HG03045 (cell line): ENCODE measurements around the gene SNPH.
"Not testable (repeated sequence)": the region's sequence is repeated elsewhere in the genome, so short reads cannot be mapped to it uniquely, and the experiment has no call there.

Source experiments
- ATAC-seq: cut with Tn5 transposase; IDR thresholded peaks from one replicate; pipeline ENCODE4 v1.9.1; 2021; ENCODE audit warnings: mild to moderate bottlenecking, moderate library complexity; ENCODE audit not compliant: unreplicated experiment

SNPH gene

DNA sequence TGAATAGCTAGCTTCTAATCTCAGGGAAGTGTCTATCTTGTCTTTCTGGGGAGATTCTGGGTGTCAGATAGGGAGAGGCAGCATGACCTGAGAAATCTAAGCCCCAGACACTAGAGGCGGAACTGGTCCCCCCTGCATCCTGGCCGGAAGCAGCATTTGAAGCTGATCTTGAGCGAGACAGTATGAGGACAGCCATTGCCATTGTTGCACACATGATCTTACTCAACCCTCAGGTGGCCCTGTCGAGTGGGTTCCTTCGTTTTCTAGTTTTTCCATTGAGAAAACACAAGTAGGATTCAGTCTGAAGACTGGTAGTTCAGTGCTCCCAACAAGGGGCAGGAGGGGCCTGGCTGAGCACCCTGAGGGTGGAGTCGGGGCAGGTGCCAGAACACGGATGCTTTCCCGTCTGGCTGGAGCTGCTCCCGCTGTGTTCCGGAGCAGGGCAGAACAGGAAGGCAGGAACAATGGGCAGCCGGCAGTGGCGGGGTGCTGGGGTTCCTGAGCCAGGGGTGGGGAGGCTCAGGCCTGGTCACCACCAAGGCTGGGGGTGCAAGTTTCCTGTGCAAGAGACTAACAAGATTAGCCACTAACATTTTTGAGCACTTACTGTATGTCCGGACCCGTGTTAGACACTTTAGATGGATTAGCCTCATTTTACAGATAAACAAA lies 70.7 kb downstream of the SNPH start:
- ATAC-seq, result no peak

GRCh38 chr20:1337441-1337840 lies 71.3 kb downstream of the SNPH start:
- no peak for ATAC-seq

- ATAC-seq, result no peak
Measured at GRCh38 chr20:1338096-1338495, 72.0 kb downstream of the SNPH start.

DNA sequence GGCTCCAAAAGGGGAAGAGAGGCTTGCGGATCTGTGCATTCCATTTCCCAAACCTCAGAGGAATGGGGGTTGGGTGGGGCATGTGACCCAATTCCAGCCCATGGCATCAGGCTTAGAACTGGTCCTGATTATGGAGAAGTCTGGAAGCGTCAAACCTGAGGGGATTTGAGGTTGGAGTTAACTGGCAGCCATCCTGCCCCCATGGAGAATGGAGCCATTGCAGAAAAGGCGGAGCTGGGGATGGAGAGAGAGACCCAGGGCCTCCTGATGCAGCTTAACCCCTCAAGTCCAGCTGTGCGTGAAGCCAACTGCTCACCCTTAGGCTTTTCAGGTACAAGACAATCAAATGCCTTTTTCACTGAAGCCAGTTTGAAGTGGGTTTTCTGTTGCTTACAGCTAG lies 72.7 kb downstream of the SNPH start:
- ATAC-seq, result no peak

GRCh38 chr20:1341561-1342265 lies 75.6 kb downstream of the SNPH start:
- ATAC-seq, result no peak

DNA sequence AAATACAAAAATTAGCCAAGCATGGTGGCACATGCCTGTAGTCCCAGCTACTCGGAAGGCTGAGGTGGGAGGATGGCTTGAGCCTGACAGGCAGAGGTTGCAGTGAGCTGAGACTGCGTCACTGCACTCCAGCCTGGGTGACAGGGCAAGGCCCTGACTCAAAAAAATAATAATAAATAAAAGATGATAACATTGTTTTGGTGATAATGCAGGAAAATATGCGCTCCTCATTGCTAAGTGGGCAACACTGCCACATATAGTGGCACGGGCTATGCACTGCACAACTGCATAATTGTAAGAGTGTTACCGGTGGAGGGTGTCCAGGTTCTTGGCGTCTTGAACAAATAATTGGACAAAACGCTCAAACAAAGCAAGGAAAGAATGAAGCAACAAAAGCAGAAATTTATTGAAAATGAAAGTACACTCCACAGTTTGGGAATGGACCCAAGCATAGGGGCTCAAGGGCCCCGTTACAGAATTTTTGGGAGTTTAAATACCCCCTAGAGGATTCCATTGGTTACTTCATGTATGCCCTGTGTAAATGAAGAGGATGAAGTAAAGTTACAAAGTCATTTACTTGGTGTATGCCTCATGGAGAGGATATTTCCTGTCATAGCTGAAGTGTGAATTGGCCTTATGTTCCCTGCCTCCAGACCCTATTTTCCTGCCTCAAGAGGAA lies 77.5 kb downstream of the SNPH start:
- ATAC-seq, result not testable (repeated sequence)

- ATAC-seq, result no peak
Measured at GRCh38 chr20:1345030-1345755, 79.1 kb downstream of the SNPH start.

DNA sequence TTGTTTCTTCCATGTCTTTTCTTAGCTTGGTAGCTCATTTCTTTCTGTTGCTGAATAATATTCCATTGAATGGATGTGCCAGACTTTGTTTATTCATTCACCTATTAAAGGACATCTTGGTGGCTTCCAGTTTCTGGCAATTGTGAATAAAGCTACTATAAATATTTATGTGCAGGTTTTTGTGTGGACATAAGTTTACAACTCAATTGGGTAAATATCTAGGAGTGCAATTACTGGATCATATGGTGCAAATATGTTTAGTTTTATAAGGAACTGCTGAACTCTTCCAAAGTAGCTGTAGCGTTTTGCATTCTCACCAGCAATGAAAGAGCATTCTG lies 79.6 kb downstream of the SNPH start:
- ATAC-seq, result no peak

GRCh38 chr20:1346315-1346969 lies 80.3 kb downstream of the SNPH start:
- ATAC-seq, result no peak

DNA sequence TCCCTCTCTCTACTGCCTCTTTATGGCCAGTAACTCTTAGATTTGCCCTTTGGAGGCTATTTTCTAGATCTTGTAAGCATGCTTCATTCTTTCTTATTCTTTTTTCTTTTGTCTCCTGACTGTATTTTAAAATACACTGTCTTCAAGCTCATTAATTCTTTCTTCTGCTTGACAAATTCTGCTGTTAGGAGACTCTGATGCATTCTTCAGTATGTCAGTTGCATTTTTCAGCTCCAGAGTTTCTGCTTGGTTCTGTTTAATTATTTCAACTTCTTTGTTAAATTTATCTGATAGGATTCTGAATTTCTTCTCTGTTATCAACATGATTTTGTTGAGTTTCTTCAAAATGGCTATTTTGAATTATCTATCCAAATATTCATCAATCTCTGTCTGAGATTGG lies 87.9 kb downstream of the SNPH start:
- no peak for ATAC-seq

DNA sequence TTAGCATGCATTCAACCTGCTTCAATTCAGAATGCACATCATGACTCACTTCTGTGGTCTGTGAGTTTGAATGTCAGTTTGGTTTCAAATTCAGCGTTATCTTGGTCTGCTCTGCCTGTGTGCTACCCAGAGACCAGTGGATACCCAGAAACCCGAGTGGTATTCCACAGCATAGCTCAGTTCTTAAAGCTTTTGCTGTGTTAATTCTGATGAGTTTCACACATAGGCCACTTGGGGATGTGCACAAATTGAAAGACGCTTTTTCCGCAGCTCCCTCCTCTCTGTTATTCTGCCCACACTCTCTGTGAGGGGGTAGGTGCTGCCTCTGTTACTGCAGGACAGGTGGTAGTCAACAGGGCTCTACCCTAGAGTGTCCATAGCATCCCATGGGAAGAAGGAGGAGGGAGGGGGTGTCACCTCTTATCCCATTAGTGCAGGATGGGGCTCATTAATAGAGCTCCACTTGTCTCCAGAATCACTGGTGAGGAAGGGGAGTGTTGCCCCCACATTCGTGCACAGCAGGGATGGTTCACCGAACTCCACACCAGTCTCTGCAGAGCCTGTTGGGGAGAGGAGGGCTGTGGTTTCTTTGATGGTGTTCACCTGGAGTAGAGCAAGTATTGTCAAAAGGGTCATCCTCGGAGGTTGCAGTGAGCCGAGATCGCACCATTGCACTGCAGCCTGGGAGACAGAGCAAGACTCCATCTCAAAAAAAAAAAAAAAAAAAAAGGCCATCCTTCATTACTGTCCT lies 92.0 kb downstream of the SNPH start:
- ATAC-seq, result no peak
